Measurements from ENCODE around the gene ZBTB2.

The ZBTB2 gene

DNA sequence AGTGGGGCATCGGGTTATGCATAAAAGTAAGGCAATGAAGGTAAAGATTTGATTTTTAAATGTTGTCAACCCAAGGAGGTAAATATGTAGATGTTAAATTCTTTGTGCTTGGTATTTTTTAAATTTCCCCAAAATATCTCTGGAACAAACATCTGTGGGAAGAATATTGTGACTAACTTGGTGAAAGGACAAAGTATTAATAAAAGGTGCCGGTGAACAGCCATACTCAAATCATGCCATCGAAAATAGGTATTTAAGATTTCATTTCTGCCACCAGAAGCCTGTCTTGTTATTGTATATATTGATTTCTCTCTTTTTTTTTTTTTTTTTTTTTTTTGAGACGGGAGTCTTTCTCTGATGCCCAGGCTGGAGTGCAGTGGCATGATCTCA is 12.6 kb upstream of the ZBTB2 start:
- Histone ChIP-seq H3K27ac (no peak overlapping the region), H3K4me3 (no peak overlapping the region)
- DNase-seq (ENCODE audit: low spot score), result no peak
- TF ChIP-seq, protein P1, sequence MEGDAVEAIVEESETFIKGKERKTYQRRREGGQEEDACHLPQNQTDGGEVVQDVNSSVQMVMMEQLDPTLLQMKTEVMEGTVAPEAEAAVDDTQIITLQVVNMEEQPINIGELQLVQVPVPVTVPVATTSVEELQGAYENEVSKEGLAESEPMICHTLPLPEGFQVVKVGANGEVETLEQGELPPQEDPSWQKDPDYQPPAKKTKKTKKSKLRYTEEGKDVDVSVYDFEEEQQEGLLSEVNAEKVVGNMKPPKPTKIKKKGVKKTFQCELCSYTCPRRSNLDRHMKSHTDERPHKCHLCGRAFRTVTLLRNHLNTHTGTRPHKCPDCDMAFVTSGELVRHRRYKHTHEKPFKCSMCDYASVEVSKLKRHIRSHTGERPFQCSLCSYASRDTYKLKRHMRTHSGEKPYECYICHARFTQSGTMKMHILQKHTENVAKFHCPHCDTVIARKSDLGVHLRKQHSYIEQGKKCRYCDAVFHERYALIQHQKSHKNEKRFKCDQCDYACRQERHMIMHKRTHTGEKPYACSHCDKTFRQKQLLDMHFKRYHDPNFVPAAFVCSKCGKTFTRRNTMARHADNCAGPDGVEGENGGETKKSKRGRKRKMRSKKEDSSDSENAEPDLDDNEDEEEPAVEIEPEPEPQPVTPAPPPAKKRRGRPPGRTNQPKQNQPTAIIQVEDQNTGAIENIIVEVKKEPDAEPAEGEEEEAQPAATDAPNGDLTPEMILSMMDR (IDR thresholded peaks at IDR 0.05), result no peak

DNA sequence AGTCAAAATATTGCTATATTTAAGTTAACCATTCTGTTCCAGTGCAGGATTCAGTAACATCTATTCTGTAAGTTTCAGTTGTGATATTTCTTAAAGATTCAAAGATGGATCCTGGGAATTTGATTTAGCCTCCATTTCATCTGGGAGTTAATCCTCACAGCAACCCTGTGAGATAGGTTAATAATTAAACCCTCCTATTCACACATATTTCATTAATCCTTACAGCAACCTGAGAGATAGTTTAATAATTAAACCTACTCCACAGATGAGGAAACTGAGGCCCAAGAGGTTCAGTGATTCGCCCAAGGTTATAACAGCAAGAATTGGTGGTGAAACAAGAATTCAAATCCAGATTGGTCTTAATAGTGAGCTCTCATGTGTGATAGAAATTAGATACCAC is 10.9 kb upstream of the ZBTB2 start:
- TF ChIP-seq, protein P1 (IDR thresholded peaks at IDR 0.05), result no peak
- no peak overlapping the region for H3K4me3 ChIP-seq
- no peak for DNase-seq (ENCODE audit: low spot score)
- H3K27ac ChIP-seq, result no peak overlapping the region

DNA sequence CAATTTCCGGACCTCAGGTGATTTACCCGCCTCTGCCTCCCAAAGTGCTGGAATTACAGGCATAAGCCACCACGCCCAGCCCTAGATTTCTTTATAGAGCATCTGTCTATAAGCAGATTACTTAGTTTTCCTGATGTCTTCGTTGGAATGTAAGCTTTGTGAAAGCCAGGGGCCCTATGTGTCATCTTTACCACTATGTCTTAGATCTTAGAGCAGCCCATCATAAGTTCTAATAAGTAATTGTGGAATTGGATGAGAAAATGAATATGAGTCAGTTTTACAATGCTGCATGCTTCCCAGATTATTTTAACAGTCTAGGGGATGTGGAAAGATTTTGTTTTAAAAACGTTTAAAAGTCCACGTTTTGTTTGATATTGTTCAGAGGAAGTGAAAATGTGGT is 9.1 kb upstream of the ZBTB2 start:
- Histone ChIP-seq H3K27ac (no peak overlapping the region), H3K4me3 (no peak overlapping the region)
- TF ChIP-seq, protein P1 (IDR thresholded peaks at IDR 0.05), result no peak
- no peak for DNase-seq (ENCODE audit: low spot score)

DNA sequence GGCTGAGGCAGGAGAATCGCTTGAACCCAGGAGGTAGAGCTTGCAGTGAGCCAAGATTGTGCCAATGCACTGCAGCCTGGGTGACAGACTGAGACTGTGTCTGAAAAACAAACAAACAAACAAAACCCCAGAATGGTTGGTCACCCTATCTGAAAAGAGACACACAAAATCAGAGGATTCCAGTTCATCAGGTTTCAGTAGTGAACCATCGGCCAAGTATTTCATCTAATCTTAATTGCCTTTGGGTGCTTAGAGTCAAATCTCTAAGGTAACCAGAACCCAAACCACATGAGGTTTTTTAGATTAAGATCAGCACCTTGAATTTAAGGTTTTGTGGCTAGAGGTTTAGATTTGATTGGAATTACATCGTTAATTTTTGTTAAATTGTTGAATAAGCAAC is 8.3 kb upstream of the ZBTB2 start:
- DNase-seq (ENCODE audit: low spot score), result no peak
- no peak overlapping the region for H3K4me3 ChIP-seq
- no peak overlapping the region for H3K27ac ChIP-seq
- TF ChIP-seq, protein P1 (IDR thresholded peaks at IDR 0.05), result no peak

DNA sequence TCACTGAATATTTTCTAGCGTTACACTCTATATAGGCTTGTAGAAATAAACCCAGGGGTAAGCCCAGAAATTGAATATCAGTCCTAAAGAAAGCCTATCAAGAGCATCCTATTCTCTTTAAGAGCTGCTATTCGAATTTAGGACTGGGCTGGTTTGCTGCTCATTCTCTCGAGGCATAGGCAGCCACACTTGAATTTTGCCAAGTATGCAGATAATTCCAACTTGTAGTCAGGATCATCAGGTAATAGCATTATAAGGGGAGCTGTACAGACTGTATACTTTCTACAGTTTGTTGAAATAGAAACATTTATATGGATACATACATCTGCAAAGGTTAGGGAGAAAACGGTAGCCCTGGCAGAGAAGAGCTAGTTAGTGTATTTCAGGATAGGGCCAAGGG is 2.1 kb upstream of the ZBTB2 start:
- TF ChIP-seq, protein P1 (IDR thresholded peaks at IDR 0.05), result no peak
- H3K4me3 ChIP-seq, result peak overlapping the region; percentile 99
- no peak overlapping the region for H3K27ac ChIP-seq

DNA sequence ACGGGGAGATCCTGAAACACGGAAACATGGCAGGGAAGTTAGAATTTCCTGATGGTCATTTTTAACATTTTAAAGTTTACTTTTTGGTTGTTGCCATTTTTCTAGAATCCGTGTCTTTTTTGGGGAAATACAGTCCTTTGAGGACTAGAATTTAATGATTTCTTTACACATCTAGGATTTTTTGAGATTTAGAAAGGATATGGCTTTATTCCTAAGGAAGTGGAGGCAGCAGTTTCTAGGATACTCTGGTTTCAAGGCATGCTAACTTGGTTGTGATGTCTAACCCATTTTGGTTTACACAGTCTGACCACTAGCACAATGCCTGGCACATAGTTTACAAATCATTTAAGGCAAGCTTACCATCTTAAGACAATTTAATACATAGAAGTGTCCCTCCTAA is 1.1 kb upstream of the ZBTB2 start:
- peak overlapping the region; percentile 99 for H3K4me3 ChIP-seq

More for the DNA sequence above, 2.1 kb upstream of the ZBTB2 start:
- no peak for DNase-seq (ENCODE audit: low spot score)

DNA sequence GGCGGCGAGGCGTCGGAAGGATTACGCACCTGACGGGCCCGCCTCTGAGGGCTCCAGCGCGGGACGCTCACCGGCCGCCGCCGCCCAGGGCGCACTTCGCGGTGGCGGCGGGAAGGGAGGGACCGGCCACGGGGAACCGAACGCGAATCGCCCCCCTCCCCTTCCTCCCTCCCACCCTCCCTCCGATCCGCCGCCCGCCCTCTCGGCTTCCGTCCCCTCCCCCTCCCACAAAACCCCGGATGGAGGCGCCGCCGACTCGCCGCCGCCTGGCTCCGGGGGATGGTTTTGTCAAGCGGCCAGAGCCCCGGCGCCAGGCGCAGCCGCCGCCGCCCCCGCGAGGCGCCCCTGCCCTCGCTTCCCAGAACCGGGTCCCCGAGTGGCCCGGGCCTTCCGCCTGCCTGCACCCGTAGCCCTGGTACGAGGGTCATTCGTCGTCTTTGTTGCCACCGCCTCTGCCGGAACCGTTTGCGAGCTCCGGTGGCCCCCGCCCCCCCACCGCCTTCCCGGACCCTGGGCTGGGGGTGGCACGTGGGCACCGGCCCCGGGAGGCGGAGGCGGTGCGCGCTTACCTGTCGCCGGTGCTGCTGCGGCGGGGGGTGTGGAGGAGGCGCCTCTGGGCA is 398 bp downstream of the ZBTB2 start:
- Histone ChIP-seq H3K4me3 (peak overlapping the region; percentile 99), H3K27ac (peak overlapping the region; percentile 99 to 100)
- peak; percentile 88 for DNase-seq (ENCODE audit: low spot score)
- TF ChIP-seq, protein P1 (IDR thresholded peaks at IDR 0.05), result no peak

More for the DNA sequence above, 1.1 kb upstream of the ZBTB2 start:
- TF ChIP-seq, protein P1 (IDR thresholded peaks at IDR 0.05), result no peak
- DNase-seq (ENCODE audit: low spot score), result no peak
- peak overlapping the region in 1 of 2 donors; percentile 100 for H3K27ac ChIP-seq

Measured in coronary artery (tissue), 2 donors.